ENCODE data around the gene HOXA4.

HOXA4 gene

DNA sequence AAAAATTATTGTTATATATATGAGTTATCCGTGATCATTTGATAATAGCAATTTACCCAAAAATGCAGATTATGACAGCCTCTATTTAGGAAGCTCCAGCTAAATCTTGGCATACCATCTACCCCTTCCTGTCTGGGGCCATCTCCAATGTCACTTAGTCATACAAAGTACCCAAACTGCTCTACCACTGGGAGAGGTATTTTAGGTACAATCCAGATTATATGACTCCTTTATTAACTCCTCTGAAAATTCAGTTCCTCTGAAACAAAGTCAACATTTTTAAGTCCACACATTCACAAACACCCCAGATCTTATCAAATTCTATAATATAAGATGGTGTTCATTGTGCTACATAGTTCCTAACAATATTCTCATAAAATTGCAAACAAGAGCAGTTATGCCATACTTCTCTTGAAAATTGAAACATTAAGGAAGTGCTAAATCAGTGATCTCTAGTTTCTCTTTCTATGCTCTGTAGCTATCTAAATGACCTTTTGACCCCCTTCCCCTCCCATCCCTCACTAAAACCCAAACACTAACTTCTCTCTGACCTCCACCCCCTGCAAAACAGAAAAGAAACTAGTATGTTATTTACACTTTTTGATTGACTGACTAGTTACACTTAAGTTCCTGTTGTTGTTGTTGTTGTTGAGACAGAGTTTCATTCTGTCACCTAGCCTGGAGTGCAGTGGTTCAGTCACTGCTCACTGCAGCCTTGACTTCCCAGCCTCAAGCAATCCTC, 51.2 kb downstream of the HOXA4 start:
- in situ Hi-C loops (cut with HindIII; ENCODE audit: low sequenced_read_pairs), result no loop called here

DNA sequence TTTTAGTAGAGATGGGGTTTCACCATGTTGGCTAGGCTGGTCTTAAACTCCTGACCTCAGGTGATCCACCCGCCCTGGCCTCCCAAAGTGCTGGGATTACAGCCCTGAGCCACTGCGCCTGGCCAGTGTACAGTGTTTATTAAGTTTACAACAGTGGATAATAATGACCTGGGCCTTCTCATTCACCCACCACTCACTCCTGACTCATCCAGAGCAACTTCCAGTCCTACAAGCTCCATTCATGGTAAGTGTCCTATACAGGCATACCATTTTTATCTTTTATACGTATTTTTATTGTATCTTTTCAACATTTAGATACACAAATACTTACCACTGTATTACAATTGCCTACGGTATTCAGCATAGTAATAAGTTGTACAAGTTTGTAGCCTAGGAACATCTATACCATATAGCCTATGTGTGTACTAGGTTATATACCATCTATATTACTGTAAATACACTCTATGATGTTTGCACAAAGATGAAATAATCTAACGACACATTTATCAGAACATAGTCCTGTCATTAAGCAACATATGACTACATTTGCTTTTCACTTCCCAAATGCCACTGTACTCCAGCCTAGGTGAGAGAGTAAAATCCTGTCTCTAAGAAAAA, 51.8 kb downstream of the HOXA4 start:
- in situ Hi-C loops (cut with HindIII; ENCODE audit: low sequenced_read_pairs), result no loop called here
